SH-SY5Y (cell line): ENCODE data around the gene RIIAD1.

ENCODE experiments used
- GATA2 ChIP-seq: IDR thresholded peaks from 2 replicates; pipeline ENCODE4 v1.6.1; 2011; ENCODE audit warnings: mild to moderate bottlenecking, low read depth, low read length
- GATA3 ChIP-seq: IDR thresholded peaks from 2 replicates; pipeline ENCODE4 v1.6.1; 2011; ENCODE audit warnings: low read depth, mild to moderate bottlenecking, low read length, moderate library complexity

RIIAD1 gene, protein sequence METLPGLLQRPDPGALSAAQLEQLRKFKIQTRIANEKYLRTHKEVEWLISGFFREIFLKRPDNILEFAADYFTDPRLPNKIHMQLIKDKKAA

DNA sequence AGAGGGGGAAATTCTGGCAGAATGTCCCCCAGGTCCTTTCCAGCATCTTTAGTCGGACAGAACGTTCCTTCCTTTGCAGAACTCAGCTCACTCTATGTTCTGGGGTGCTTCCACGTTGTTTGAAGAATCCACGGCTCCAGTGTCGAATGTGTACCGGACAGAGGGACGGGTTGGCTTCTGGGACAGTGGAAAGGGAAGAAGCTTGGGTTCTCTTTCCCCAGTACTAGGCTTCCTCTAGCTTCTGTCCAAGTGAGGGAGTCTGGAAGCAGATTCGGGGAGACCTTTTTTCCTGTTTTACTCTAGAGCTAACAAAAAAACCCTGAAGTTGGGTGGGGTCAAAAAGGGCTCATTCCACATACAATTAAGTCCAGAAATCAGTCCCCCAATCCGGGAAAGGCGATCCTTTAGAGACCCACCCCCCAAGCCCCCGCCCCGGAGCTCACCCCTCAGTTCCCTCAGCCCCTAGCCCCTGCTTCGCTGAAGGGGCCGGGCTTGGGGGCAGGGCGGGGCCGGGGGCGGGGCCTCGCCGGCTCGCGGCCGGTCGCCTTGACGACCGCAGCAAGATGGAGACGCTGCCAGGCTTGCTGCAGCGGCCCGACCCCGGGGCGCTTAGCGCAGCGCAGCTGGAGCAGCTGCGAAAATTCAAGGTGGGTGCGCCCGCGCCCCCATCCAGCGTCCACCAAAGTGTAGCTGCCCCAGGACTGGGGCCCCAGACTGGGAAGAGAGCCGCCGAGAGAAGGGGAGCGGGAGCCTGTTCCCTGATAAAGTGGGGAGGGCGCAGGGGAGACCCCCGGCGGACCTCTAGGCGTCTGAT, at the start of gene RIIAD1:
Gene RIIAD1, plus strand, starts transcription at position 549 of the 814 bp plus-strand sequence. Its CDS starts 15 bp downstream, at position 564.
- TF ChIP-seq GATA3 (no peak), GATA2 (no peak)

DNA sequence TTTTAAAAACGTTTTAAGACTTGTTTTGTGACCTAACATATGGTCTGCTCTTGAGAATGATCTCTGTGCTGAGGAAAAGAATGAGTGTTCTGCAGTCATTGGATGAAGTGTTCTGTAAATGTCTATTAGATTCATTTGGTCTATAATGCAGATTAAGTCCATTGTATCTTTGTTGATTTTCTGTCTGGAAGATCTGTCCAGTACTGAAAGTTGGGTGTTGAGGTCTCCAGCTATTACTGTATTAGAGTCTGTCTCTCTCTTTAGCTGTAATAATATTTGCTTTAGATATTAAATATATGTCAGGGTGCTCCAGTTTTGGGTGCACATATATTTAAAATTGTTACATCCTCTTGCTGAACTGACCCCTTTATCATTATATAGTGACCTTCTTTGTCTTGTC, 47.9 kb upstream of the RIIAD1 start:
- no peak for TF ChIP-seq GATA2
- TF ChIP-seq GATA3, result no peak

DNA sequence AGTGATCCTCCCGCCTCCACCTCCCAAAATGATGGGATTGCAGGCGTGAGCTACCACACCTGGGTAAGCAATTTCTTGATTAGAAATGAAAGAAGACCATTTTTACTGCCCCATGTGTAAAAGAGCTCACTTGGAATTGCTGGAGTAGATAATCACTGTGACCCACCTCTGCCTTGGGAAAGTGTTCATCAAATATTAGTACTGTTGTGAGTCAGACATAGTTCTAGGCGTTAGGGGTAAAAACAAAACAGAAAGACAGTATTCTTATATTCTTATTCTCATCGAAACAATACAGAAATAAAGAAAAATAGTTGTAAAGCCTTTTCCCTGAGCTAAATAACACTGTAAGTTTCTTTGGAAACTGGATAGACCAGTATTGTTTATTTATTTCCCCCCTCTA, 40.9 kb upstream of the RIIAD1 start:
- TF ChIP-seq GATA3 (no peak), GATA2 (no peak)

DNA sequence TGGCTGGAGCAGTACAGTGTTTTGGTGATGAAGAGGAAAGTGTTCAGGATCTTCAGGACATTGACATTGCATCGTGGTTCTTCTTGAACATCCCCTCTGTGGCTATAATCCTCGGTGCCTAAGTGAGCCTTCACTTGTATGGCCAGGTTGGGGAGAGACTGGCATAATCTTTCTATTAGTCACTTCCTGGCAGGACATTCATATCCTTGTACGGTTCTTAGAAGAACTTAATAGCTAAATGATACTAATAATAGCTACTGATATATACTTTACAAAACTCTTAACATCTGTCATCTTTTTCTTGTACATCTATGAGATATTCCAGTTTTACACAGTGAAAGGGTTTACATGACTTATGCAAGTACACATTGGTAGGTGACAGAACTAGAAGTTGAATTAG, 40.5 kb upstream of the RIIAD1 start:
- TF ChIP-seq GATA3, result no peak
- no peak for TF ChIP-seq GATA2

DNA sequence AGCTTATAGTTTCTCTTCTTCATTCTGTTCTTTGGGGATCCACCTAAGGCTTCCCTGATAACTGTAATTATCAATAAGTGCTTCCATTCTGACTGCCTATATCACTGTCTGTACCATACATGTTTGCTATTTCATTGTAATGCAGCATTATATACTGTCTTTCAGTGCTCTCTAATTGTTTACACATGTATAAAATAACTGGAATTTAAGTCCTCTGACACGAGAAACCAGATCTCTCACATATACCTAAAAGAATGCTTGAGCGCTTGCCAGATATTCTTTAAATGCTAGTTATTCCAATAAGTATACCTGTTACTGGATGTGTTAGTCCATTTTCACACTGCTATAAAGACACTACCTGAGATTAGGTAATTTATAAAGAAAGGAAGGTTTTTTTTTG, 39.4 kb upstream of the RIIAD1 start:
- TF ChIP-seq GATA3 (no peak), GATA2 (no peak)

DNA sequence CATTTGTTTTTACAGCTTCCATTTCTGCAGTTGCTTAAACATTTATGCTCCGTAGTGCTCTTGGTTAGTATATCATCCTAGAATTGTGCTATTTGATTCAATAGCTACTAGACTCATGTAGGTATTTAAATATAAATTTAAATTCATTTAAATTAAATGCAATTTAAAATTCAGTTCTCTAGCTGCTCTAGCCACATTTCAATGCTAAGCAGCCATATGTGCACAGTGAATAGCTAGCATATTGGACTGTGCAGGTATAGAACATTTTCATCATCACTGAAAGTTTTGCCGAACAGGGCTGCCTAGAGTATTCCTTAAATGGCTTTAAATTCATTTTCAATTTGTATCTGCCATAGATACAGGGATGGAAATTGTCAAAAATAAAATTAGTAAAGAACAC, 37.2 kb upstream of the RIIAD1 start:
- no peak for TF ChIP-seq GATA2

DNA sequence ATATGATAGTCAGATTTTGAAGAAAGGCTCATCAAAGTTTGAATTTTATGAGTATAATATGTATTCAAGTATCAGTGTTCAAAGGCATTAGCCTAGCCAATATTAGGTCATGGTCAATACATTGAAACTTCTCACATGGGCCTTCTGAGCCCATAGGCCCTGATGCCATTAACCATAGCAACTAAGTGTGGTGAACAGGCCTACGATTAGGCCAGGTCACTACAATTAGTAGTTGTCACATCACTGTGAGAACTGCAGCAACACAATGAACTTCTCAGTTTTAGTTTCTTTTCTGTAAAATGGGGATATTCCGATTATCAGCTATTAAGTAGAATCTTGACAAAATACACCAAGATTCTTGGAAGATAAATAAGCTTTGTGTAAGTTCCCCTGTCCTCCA, 34.8 kb upstream of the RIIAD1 start:
- TF ChIP-seq GATA2 (no peak), GATA3 (no peak)

DNA sequence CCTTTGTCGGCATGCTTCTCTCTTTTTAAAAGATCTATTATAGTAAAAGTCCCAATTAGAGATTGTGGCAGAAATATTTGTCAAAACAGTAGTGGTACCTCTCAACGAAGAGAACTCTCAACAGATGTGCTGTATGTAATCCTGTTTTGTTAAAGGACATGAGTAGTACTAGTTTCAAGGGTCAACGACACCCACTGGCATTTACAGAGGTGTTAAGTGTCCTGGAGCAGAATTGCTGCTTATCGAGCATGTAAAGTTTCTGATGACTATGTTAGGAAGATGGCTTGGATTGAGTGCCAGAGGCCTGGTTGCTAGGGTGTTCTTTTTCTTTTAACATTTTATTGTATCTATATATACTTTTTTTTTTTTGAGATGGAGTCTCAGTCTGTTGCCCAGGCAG, 31.8 kb upstream of the RIIAD1 start:
- TF ChIP-seq GATA2, result no peak
- no peak for TF ChIP-seq GATA3

DNA sequence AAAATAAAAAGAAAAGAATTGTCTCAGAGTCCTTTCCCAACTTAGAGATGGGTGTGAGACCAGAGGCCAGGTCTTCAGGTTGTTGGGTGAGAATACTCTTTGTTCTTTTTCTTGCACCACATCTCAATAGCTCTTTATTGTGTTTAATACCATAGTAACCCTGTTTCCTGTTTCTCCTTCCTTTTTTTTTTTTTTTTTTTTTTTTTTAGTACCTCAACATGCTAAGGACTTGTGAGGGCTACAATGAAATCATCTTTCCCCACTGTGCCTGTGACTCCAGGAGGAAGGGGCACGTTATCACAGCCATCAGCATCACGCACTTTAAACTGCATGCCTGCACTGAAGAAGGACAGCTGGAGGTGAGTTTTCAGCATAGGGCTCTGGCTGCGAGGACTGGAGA, 29.1 kb upstream of the RIIAD1 start:
- no peak for TF ChIP-seq GATA3
- TF ChIP-seq GATA2, result no peak

DNA sequence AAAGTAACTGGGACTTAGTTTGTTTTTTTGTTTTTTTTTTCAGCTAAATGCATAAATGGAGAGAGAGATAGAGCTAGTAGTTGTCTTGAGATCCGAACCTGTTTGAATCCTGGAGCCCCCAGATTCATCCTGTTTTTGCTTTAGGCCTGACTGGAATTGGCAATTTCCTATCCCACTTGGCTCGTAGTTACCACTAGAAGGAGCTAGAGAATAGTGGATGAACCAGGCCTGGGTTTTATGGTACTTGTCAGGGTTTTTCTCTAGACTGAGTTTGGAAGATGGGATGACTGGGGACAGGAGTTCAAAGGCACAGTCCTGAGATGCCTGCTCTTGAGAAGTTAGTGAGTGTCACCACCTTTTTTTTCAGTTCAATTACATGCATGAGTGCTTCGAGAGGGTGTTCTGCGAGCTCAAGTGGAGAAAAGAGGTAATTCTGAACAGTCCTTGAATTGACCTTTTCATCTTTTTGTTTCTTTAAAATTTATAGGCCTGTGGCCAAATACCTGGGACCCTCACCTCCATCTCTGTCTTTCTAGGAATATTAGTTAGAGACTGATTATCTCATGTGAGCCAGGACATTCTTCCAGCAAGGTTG, 28.2 kb upstream of the RIIAD1 start:
- no peak for TF ChIP-seq GATA2

DNA sequence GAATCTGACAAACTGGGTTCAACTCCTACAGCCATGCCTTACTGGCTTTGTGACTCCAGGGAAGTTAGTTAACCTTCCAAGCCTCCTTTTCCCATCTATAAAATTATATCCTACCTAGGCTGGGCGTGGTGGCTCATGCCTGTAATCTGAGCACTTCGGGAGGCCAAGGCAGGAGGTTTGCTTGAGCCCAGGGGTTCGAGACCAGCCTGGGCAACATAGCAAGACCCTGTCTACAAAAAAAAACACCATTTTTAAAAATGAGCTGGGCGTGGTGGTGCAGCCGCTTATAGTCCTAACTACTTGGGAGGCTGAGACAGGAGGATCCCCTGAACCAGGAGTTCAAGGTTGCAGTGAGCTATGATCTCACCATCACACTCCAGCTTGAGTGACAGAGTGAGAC, 19.8 kb upstream of the RIIAD1 start:
- TF ChIP-seq GATA3 (no peak), GATA2 (no peak)

DNA sequence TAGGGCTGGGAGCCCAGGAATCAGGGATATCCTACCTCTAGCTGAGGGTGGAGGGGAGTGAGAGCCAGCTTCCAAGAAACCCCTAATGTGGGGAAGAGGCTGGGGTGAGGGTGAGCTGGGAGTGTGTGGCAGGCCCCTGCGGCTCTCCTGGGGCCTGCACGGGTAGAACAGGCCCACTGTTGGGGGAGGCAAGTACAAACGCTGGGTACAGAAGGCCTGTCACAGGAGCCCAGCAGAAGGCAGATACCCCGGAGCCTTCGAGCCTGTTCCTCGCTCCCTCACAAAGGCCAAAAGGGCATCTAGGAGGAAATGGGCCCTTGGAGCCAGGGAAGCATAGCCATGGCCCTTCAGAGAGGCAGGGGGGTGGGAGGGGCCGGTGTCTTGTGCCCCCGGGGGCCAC, 18.4 kb upstream of the RIIAD1 start:
- TF ChIP-seq GATA2 (no peak), GATA3 (no peak)

DNA sequence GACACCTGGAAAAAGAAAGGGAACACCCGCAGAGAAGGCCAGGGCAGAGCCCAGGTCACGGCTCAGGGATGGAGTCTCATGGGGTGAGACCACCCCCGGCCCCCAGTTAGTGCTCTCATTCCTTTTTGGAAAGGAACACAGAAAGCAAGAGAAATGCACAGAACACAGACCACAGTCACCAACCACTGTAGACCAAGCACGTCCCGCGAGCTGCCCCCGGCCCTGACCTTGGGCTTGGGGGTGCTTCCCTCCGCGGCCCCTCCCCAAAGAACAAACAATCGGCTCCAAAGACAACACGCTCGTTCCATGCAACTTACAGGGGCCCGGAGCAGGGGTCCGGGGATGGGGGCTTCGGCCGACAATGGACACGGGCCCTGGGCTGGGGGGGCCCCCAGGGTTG, 17.5 kb upstream of the RIIAD1 start:
- TF ChIP-seq GATA3 (no peak), GATA2 (no peak)

DNA sequence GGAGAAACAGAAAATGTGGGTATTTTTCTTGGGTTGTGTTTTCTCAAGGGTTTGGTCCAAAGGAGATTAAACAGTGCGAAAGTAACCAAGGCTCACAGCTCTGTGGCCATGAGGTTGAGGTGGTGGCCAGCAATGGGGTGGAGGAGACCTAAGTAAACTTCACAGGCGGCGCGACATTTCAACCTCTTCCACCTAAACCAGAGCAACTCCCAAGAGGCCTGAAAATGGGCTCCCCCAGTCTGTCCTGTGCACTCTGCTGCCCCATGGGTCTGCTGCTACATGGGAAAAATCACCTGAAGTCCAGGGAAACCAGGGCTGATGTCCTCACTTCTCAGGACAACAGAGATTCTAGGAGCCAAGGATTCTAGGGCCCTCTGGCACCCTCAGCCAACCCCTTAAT, 17.1 kb upstream of the RIIAD1 start:
- TF ChIP-seq GATA2, result no peak
- no peak for TF ChIP-seq GATA3

DNA sequence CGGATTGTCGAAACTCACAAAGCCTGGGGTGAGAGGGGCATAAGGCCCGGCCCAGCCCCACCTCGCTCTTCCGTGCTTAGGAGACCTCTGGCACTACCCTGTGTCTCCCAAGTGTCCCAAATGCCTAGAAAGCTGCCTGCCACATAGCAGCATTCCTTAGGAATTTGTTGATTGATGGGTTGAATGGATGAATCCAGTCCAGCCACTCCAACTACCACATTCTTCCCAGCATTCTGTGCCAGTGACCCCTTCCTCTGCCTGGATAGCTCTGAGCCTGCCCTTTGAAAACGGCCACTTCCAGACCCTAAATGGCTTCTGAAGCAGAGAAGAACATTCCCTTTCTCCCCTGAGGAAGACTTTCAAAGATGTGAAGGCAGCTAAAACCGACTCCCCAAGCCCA, 16.2 kb upstream of the RIIAD1 start:
- TF ChIP-seq GATA3 (no peak), GATA2 (no peak)
